Prostate gland (tissue), 2 donors: ENCODE measurements around the gene OBSL1. TPM values are rescaled to one million over a fixed set of nuclear protein-coding genes. Genes with fewer than 3 reads are reported as not detected.

Experiments used
- DNase-seq: peaks from one replicate; pipeline ENCODE4 v3.0.0-alpha.2; 2019; ENCODE audit warnings: low spot score
- H3K27ac ChIP-seq, 2 donors: fragments of 200-600 bp; sonication (generic); 2 replicates each; pipeline ENCODE4 v1.5.1; 2017 to 2019
- H3K27me3 ChIP-seq: fragments of 200-600 bp; sonication (generic); replicated peaks from 2 replicates; pipeline ENCODE4 v1.5.1; 2019; ENCODE audit not compliant: insufficient read depth
- H3K36me3 ChIP-seq, 2 donors: fragments of 200-600 bp; sonication (generic); 1 replicate in 1 of 2; 2 replicates in 1 of 2; pipeline versions ENCODE4 v1.5.1 to v1.8.1; 2017 to 2019
- H3K4me1 ChIP-seq: fragments of 200-600 bp; sonication (generic); replicated peaks from 2 replicates; pipeline ENCODE4 v1.5.1; 2019
- H3K4me3 ChIP-seq, 2 donors: fragments of 200-600 bp; sonication (generic); 2 replicates each; pipeline ENCODE4 v1.5.1; 2017 to 2019
- H3K9me3 ChIP-seq: fragments of 200-600 bp; sonication (generic); 2 replicates; pipeline ENCODE4 v1.5.1; 2017
- POLR2A ChIP-seq: fragments of 450-650 bp; IDR thresholded peaks from one replicate; pipeline ENCODE4 v1.6.1; 2016; ENCODE audit warnings: antibody characterized with exemption, mild to moderate bottlenecking
- POLR2AphosphoS5 ChIP-seq: sonication (generic); formaldehyde crosslinking; IDR thresholded peaks from one replicate; pipeline ENCODE4 v1.6.1; 2017; ENCODE audit warnings: antibody characterized with exemption
- WGBS: methylation state at CpG from one replicate; pipeline ENCODE4 v1.1.5; 2018; 5-methylcytosine and 5-hydroxymethylcytosine counted together
- intact Hi-C: fragments of 100-400 bp; cut with DNase I; formaldehyde crosslinking; loops from one replicate; pipeline ENCODE4 v1.14.2; 2022
- total RNA-seq, 2 donors: library from RNA; depleted of rRNA; stranded (reverse); fragments of >200 nt; gene quantifications; one replicate each; pipeline ENCODE4 v1.1.0, GENCODE V29; 2016
- TF ChIP-seq, protein P1 (sequence below), 4 experiments: fragments of 200-600 bp in 2 of 4; fragments of 450-650 bp in 2 of 4; sonication (generic) in 2 of 4; IDR thresholded peaks; 1 replicate in 3 of 4; 2 replicates in 1 of 4; pipeline ENCODE4 v1.5.1; 2016 to 2019; ENCODE audit warnings: antibody characterized with exemption in 4 of 4, mild to moderate bottlenecking in 2 of 4, moderate library complexity in 2 of 4

OBSL1 gene
- total RNA-seq, 2 donors from 2014 or later: 142 to 330 TPM

DNA sequence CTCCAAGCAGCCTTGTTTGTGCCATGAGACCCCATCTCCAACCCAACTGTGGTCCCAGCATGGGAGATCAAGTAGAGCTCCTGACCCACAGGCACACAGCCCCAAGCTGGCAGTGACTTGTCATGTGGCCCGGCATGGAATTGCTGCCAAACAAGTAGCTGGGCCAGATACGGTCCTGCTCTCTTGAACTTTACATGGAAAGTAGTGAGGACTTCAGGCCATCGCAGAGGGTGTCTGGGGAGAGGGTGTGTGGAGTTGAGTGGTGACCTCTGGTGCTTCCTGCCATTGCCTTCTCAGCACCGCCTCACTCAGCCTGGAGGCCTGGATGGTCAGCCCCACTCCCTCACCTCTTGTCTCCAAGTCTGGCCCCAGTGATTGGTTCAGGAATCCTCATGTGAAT is 45.2 kb upstream of the OBSL1 start:
- Histone ChIP-seq H3K4me1 (no peaks in the 10 kb centered on the region), H3K9me3 (no peaks in the 10 kb centered on the region), H3K36me3 (peaks cover 4 to 9% of the 10 kb centered on the region in 2 donors), H3K27me3 (no peaks in the 10 kb centered on the region), H3K27ac (no peak overlapping the region), H3K4me3 (no peak overlapping the region)
- WGBS: 93% methylated on average over 4 of the region's 4 CpGs
- intact Hi-C loops: no loop called here
- no peak for TF ChIP-seq POLR2A
- TF ChIP-seq, protein P1, sequence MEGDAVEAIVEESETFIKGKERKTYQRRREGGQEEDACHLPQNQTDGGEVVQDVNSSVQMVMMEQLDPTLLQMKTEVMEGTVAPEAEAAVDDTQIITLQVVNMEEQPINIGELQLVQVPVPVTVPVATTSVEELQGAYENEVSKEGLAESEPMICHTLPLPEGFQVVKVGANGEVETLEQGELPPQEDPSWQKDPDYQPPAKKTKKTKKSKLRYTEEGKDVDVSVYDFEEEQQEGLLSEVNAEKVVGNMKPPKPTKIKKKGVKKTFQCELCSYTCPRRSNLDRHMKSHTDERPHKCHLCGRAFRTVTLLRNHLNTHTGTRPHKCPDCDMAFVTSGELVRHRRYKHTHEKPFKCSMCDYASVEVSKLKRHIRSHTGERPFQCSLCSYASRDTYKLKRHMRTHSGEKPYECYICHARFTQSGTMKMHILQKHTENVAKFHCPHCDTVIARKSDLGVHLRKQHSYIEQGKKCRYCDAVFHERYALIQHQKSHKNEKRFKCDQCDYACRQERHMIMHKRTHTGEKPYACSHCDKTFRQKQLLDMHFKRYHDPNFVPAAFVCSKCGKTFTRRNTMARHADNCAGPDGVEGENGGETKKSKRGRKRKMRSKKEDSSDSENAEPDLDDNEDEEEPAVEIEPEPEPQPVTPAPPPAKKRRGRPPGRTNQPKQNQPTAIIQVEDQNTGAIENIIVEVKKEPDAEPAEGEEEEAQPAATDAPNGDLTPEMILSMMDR (IDR thresholded peaks at IDR 0.05): no peak
- TF ChIP-seq POLR2AphosphoS5: no peak
- DNase-seq: no peak

DNA sequence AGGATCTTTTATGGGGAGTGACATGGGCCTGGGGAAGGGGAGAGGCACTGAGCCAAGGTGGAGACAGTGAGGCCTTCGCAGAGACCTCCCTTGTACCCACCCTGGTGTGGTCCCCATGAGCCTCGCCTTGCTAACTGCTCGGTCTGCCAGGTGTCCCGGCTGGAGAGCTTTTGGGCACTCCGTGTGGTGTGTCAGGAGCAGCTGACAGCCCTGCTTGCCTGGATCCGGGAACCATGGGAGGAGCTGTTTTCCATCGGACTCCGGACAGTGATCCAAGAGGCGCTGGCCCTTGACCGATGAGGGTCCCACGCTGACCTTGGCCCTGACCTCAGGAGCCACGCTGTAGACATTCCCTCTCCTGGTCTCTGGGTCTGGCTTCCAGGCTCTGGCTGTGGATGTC is 44.6 kb upstream of the OBSL1 start:
- no peaks in the 10 kb centered on the region for H3K9me3 ChIP-seq
- no peak overlapping the region for H3K4me3 ChIP-seq
- no peaks in the 10 kb centered on the region for H3K27me3 ChIP-seq
- intact Hi-C loops: no loop called here
- TF ChIP-seq, protein P1 (IDR thresholded peaks at IDR 0.05): no peak
- TF ChIP-seq POLR2A: no peak
- no peak for TF ChIP-seq POLR2AphosphoS5
- H3K27ac ChIP-seq: no peak overlapping the region
- H3K36me3 ChIP-seq: peaks cover 4 to 9% of the 10 kb centered on the region in 2 donors
- H3K4me1 ChIP-seq: no peaks in the 10 kb centered on the region
- no peak for DNase-seq
- WGBS: 70% methylated on average over 10 of the region's 12 CpGs

DNA sequence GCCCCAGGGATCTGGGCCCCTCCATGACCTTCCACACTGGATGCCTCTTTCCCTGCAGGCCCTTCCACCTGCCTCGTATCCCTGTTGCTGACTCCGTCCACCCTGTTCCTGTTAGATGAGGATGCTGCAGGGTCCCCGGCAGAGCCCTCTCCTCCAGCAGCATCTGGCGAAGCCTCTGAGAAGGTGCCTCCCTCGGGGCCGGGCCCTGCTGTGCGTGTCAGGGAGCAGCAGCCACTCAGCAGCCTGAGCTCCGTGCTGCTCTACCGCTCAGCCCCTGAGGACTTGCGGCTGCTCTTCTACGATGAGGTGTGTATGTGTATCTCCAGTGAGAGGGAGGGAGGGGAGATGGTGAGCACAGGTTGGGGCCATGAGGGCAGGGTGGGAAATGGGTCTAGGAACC is 43.7 kb upstream of the OBSL1 start:
- no peak for DNase-seq
- TF ChIP-seq POLR2AphosphoS5 (no peak), POLR2A (no peak)
- TF ChIP-seq, protein P1 (IDR thresholded peaks at IDR 0.05): no peak
- H3K4me3 ChIP-seq: no peak overlapping the region
- H3K27ac ChIP-seq: no peak overlapping the region
- H3K27me3 ChIP-seq: no peaks in the 10 kb centered on the region
- no peaks in the 10 kb centered on the region for H3K4me1 ChIP-seq
- intact Hi-C loops: no loop called here
- 86% methylated on average over 10 of the region's 11 CpGs for WGBS
- no peaks in the 10 kb centered on the region for H3K9me3 ChIP-seq
- H3K36me3 ChIP-seq: peaks cover 5 to 9% of the 10 kb centered on the region in 2 donors

DNA sequence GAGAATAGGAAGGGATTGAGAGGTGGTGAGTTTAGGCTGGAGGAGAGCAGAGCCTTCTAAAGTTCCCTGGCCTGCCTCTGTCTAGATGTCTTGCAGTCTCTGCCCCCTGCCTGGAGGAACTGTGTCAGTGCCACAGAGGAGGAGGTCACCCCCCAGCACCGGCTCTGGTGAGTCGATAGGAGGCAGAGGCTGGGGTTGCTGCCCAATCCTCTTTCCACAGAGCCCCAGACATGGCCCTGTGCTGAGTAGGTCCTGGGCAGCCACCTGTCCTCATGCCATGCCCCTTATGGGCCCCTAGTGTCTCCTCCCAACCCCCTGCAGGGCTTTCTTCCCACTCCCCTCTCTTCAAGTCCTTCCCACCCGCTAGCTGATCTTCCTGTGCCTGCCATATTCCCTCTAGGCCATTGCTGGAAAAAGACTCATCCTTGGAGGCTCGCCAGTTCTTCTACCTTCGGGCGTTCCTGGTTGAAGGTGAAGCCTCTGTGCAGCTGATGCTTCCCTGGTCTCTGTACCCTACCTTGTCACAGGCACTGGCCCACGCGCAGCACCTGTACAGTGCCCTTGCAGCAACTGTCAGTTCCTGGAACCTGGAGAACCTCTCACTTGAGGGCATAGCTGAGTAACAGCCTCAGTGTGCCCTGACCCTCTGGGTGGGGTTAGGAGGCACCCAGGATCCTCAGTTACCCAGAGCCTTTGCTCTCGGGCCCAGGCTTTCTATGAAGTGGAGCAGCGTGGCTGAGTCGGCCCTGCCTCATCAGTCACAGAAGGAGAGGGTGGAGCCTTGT is 42.9 kb upstream of the OBSL1 start:
- intact Hi-C loops: no loop called here
- TF ChIP-seq, protein P1 (IDR thresholded peaks at IDR 0.05): no peak
- TF ChIP-seq POLR2A (no peak), POLR2AphosphoS5 (no peak)

DNA sequence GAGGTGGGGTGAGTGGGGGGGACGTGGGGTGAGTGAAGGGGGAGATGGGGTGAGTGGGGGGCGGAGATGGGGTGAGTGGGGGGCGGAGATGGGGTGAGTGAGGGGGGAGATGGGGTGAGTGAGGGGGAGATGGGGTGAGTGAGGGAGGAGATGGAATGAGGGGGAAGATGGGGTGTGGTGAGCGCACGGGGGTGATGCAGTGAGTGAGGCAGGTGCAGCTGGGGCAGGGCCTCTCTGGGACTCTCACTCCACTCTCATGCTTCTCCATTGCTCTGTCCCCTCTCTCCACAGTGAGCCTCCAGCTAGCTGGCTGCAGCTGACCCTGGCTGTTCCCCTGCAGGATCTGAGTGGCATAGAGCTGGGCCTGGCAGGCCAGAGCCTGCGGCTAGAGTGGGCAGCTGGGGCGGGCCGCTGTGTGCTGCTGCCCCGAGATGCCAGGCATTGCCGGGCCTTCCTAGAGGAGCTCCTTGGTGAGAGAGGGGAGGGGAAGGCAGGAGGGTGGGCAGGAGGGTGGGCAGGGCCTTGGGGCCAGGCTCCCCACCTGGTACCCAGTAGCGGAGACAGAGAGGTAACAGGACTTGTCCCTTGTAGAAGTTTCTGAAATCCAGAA is 42.2 kb upstream of the OBSL1 start:
- Histone ChIP-seq H3K4me3 (no peak overlapping the region), H3K27ac (no peak overlapping the region), H3K36me3 (peaks cover 9% of the 10 kb centered on the region in 2 donors), H3K9me3 (no peaks in the 10 kb centered on the region), H3K4me1 (no peaks in the 10 kb centered on the region), H3K27me3 (no peaks in the 10 kb centered on the region)
- intact Hi-C loops: no loop called here
- TF ChIP-seq POLR2AphosphoS5 (no peak), POLR2A (no peak)
- TF ChIP-seq, protein P1 (IDR thresholded peaks at IDR 0.05): no peak
- no peak for DNase-seq
- 97% methylated on average over 10 of the region's 11 CpGs for WGBS

More for the DNA sequence above, 42.9 kb upstream of the OBSL1 start:
- Histone ChIP-seq H3K27me3 (no peaks in the 10 kb centered on the region), H3K4me1 (no peaks in the 10 kb centered on the region), H3K4me3 (no peak overlapping the region), H3K36me3 (peaks cover 6 to 9% of the 10 kb centered on the region in 2 donors), H3K27ac (no peak overlapping the region), H3K9me3 (no peaks in the 10 kb centered on the region)
- WGBS: 84% methylated on average over 11 of the region's 11 CpGs
- no peak for DNase-seq
